Loucy (cell line): ENCODE measurements around the gene SMCR8.

ENCODE experiments used
- EZH2phosphoT487 ChIP-seq: fragments of 200-600 bp; IDR thresholded peaks from 2 replicates; pipeline ENCODE4 v1.6.1; 2018; ENCODE audit warnings: antibody characterized with exemption, mild to moderate bottlenecking, moderate library complexity, borderline replicate concordance
- TF ChIP-seq, protein P1 (sequence below): fragments of 200-600 bp; sonication (generic); conservative IDR thresholded peaks from 2 replicates; pipeline ENCODE4 v1.5.1; 2014; ENCODE audit warnings: mild to moderate bottlenecking, antibody characterized with exemption, low read length

DNA sequence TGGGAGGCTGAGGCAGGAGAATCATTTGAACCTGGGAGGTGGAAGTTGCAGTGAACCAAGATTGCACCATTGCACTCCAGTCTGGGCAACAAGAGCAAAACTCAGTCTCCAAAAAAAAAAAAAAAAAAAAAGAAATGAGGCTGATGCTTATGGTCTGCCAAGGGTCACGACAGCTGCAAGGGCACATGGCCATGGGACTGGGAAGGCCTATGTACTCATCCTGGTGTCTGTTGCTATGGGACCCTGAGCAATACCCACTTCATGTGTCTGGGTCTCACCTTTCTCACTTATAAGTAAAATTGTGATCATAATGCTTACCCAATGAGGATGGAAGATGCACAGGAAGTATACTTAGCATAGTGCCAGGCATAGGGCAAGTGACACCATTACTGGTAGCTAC, 38.0 kb upstream of the SMCR8 start:
- TF ChIP-seq, protein P1, sequence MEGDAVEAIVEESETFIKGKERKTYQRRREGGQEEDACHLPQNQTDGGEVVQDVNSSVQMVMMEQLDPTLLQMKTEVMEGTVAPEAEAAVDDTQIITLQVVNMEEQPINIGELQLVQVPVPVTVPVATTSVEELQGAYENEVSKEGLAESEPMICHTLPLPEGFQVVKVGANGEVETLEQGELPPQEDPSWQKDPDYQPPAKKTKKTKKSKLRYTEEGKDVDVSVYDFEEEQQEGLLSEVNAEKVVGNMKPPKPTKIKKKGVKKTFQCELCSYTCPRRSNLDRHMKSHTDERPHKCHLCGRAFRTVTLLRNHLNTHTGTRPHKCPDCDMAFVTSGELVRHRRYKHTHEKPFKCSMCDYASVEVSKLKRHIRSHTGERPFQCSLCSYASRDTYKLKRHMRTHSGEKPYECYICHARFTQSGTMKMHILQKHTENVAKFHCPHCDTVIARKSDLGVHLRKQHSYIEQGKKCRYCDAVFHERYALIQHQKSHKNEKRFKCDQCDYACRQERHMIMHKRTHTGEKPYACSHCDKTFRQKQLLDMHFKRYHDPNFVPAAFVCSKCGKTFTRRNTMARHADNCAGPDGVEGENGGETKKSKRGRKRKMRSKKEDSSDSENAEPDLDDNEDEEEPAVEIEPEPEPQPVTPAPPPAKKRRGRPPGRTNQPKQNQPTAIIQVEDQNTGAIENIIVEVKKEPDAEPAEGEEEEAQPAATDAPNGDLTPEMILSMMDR: no peak
- no peak for TF ChIP-seq EZH2phosphoT487
